Measurements from ENCODE around the gene KAZN.

Gene KAZN

DNA sequence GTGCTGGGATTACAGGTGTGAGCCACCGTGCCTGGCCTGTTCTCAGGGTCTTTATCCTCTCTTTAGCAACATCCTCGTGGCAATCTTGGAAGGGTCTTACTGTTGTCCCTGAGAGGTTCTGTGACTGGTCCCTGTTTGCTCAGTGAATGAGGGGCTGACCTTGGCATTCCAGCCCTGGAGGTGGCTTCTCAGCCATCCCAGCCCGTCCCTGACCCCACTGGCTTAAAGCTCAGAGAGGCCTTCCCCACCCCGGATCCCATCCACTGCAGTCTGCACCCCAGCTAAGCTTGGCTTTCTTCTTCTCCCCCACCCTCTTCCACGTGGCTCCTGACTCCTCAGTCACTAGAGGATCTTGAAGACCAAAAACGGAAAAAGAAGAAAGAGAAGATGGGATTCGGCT, 466.8 kb downstream of the KAZN start:
- H2AFZ ChIP-seq (ENCODE audit: low read length) = no peak overlapping the region
- no peaks in the 10 kb centered on the region for H3K79me2 ChIP-seq (ENCODE audit: insufficient read depth, low read length)
- no peaks in the 10 kb centered on the region for H3K36me3 ChIP-seq (ENCODE audit: insufficient read depth, low read length)
- no peak overlapping the region for H3K9ac ChIP-seq (ENCODE audit: low read length)
- H3K27ac ChIP-seq (ENCODE audit: low read depth, low read length, poor library complexity, severe bottlenecking) = no peak overlapping the region
- TF ChIP-seq, protein P1, sequence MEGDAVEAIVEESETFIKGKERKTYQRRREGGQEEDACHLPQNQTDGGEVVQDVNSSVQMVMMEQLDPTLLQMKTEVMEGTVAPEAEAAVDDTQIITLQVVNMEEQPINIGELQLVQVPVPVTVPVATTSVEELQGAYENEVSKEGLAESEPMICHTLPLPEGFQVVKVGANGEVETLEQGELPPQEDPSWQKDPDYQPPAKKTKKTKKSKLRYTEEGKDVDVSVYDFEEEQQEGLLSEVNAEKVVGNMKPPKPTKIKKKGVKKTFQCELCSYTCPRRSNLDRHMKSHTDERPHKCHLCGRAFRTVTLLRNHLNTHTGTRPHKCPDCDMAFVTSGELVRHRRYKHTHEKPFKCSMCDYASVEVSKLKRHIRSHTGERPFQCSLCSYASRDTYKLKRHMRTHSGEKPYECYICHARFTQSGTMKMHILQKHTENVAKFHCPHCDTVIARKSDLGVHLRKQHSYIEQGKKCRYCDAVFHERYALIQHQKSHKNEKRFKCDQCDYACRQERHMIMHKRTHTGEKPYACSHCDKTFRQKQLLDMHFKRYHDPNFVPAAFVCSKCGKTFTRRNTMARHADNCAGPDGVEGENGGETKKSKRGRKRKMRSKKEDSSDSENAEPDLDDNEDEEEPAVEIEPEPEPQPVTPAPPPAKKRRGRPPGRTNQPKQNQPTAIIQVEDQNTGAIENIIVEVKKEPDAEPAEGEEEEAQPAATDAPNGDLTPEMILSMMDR (IDR thresholded peaks at IDR 0.05; ENCODE audit: low read length) = no peak
- no peak for TF ChIP-seq EZH2 (IDR thresholded peaks at IDR 0.05; ENCODE audit: borderline replicate concordance, low read length)
- H3K4me1 ChIP-seq (ENCODE audit: insufficient read depth, low read length, severe bottlenecking) = no peaks in the 10 kb centered on the region
- H3K9me2 ChIP-seq (ENCODE audit: low read depth, low read length) = no peaks in the 10 kb centered on the region
- H4K20me1 ChIP-seq (ENCODE audit: insufficient read depth, low read length) = no peaks in the 10 kb centered on the region
- H3K4me2 ChIP-seq (ENCODE audit: low read length) = no peak overlapping the region
- H3K9me3 ChIP-seq (ENCODE audit: low read length) = no peaks in the 10 kb centered on the region
- no peaks in the 10 kb centered on the region for H3K27me3 ChIP-seq (ENCODE audit: insufficient read depth, low read length)
- H3F3A ChIP-seq (ENCODE audit: insufficient read depth, low read length) = no peaks in the 10 kb centered on the region
- no peak overlapping the region for H3K4me3 ChIP-seq (ENCODE audit: low read depth, low read length, poor library complexity, severe bottlenecking)

DNA sequence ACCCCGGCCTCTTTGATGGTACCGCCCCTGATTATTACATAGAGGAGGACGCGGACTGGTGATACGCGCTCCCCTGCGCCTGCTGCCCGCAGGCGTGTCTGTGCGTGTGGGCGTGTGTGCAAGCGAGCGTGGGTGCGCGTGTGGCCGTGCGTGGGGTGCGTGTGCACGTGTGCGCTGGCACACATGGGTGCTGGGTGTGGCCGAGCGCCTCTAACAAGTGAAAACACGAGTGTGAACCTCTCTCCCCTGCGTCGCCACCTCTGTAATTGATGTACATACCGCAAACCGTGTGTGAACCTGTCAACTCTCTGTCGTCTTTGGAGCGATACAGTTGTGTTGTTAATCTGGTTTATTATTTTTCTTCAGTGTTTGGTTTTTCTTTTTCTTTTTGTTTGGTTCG, 467.3 kb downstream of the KAZN start:
- Histone ChIP-seq H3K27ac (ENCODE audit: low read depth, low read length, poor library complexity, severe bottlenecking) (no peak overlapping the region), H3K4me2 (ENCODE audit: low read length) (no peak overlapping the region), H3K9me3 (ENCODE audit: low read length) (no peaks in the 10 kb centered on the region), H4K20me1 (ENCODE audit: insufficient read depth, low read length) (no peaks in the 10 kb centered on the region), H2AFZ (ENCODE audit: low read length) (no peak overlapping the region), H3K4me1 (ENCODE audit: insufficient read depth, low read length, severe bottlenecking) (no peaks in the 10 kb centered on the region), H3K79me2 (ENCODE audit: insufficient read depth, low read length) (no peaks in the 10 kb centered on the region), H3K36me3 (ENCODE audit: insufficient read depth, low read length) (no peaks in the 10 kb centered on the region), H3K27me3 (ENCODE audit: insufficient read depth, low read length) (no peaks in the 10 kb centered on the region), H3K9ac (ENCODE audit: low read length) (no peak overlapping the region), H3K9me2 (ENCODE audit: low read depth, low read length) (no peaks in the 10 kb centered on the region), H3K4me3 (ENCODE audit: low read depth, low read length, poor library complexity, severe bottlenecking) (no peak overlapping the region), H3F3A (ENCODE audit: insufficient read depth, low read length) (no peaks in the 10 kb centered on the region)
- TF ChIP-seq EZH2 (IDR thresholded peaks at IDR 0.05; ENCODE audit: borderline replicate concordance, low read length) = no peak
- TF ChIP-seq, protein P1 (IDR thresholded peaks at IDR 0.05; ENCODE audit: low read length) = no peak

DNA sequence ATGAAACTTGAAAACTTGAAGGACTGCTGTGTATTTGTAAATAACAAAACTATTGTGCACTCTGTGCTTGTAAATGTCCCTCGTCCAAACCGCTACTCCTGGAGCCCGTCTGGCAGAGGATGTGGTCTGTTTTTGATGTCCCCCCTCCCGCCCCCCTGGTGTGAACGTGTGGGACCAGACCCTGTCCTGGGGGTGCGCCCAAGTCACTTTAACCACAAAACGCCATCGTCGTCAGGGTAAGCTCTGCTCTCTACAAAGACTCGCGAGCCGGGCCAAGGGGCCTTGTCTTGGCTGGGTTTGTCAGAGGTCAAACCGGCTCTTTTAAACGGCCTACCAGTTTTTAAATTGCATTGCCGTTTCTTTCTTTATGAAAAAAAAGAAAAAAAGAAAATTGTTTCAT, 467.7 kb downstream of the KAZN start:
- Histone ChIP-seq H3K27me3 (ENCODE audit: insufficient read depth, low read length) (no peaks in the 10 kb centered on the region), H3K9ac (ENCODE audit: low read length) (no peak overlapping the region), H3K4me3 (ENCODE audit: low read depth, low read length, poor library complexity, severe bottlenecking) (no peak overlapping the region), H3K79me2 (ENCODE audit: insufficient read depth, low read length) (no peaks in the 10 kb centered on the region), H3F3A (ENCODE audit: insufficient read depth, low read length) (no peaks in the 10 kb centered on the region), H3K4me2 (ENCODE audit: low read length) (no peak overlapping the region), H2AFZ (ENCODE audit: low read length) (no peak overlapping the region), H3K9me2 (ENCODE audit: low read depth, low read length) (no peaks in the 10 kb centered on the region), H4K20me1 (ENCODE audit: insufficient read depth, low read length) (no peaks in the 10 kb centered on the region), H3K4me1 (ENCODE audit: insufficient read depth, low read length, severe bottlenecking) (no peaks in the 10 kb centered on the region), H3K36me3 (ENCODE audit: insufficient read depth, low read length) (no peaks in the 10 kb centered on the region), H3K9me3 (ENCODE audit: low read length) (no peaks in the 10 kb centered on the region), H3K27ac (ENCODE audit: low read depth, low read length, poor library complexity, severe bottlenecking) (no peak overlapping the region)
- TF ChIP-seq, protein P1 (IDR thresholded peaks at IDR 0.05; ENCODE audit: low read length) = no peak
- no peak for TF ChIP-seq EZH2 (IDR thresholded peaks at IDR 0.05; ENCODE audit: borderline replicate concordance, low read length)
